ENCODE results near the gene ELOVL7. TPM values are rescaled to one million over a fixed set of nuclear protein-coding genes. Genes with fewer than 3 reads are reported as not detected.

The ELOVL7 gene
- total RNA-seq, 1 donor from 2014 or later = 0.59 TPM

DNA sequence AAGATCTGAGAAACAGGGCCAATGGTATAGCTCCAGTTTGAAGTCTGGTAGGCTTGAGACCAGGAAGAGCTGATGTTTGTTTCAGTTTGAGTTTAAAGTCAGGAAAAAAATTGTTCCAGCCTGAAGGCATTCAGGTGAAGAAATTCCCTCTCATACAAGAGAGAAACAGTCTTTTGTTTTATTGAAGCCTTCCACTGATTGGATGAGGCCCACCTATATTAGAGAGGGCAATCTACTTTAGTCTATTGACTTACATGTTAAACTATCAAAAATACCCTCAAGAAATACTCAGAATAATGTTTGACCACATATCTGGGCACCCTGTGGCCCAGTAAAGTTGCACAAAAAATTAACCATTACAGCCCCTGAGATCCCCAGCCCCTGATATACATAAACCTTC, 138.9 kb downstream of the ELOVL7 start:
- Mint-ChIP-seq H3K27ac (ENCODE audit: unreplicated experiment) (no peak overlapping the region), H3K36me3 (ENCODE audit: unreplicated experiment) (no peaks in the 10 kb centered on the region), H3K27me3 (ENCODE audit: unreplicated experiment) (peaks cover 2% of the 10 kb centered on the region), H3K9me3 (ENCODE audit: unreplicated experiment) (peaks cover 4% of the 10 kb centered on the region), H3K4me3 (ENCODE audit: unreplicated experiment) (no peak overlapping the region), H3K4me1 (ENCODE audit: low read depth, unreplicated experiment) (peaks cover 6% of the 10 kb centered on the region)
- no peak for DNase-seq
- TF ChIP-seq, protein P1, sequence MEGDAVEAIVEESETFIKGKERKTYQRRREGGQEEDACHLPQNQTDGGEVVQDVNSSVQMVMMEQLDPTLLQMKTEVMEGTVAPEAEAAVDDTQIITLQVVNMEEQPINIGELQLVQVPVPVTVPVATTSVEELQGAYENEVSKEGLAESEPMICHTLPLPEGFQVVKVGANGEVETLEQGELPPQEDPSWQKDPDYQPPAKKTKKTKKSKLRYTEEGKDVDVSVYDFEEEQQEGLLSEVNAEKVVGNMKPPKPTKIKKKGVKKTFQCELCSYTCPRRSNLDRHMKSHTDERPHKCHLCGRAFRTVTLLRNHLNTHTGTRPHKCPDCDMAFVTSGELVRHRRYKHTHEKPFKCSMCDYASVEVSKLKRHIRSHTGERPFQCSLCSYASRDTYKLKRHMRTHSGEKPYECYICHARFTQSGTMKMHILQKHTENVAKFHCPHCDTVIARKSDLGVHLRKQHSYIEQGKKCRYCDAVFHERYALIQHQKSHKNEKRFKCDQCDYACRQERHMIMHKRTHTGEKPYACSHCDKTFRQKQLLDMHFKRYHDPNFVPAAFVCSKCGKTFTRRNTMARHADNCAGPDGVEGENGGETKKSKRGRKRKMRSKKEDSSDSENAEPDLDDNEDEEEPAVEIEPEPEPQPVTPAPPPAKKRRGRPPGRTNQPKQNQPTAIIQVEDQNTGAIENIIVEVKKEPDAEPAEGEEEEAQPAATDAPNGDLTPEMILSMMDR (IDR thresholded peaks at IDR 0.05; ENCODE audit: partially characterized antibody, unreplicated experiment) = no peak

DNA sequence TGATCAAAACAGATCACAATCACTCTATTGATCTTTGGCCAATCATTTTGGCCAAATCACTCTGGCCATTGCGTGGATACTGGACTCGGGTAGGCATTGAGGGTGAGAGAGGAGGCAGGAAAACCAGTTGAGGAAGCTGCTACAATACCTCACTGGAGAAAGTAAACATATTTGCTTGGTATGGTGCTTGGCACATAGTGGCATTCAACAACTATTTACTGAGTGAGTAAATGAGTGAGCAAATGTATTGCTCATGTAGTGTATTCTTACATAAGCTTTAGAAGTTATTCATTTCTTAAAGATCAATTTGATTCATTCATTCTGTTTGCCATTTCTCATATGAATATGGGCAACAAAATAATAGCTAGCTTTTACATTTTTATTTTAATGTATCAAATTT, 140.1 kb downstream of the ELOVL7 start:
- DNase-seq = no peak
- H3K27ac Mint-ChIP-seq (ENCODE audit: unreplicated experiment) = no peak overlapping the region
- H3K4me3 Mint-ChIP-seq (ENCODE audit: unreplicated experiment) = no peak overlapping the region

More for the DNA sequence above, 140.1 kb downstream of the ELOVL7 start:
- Mint-ChIP-seq H3K9me3 (ENCODE audit: unreplicated experiment) (peaks cover 7% of the 10 kb centered on the region), H3K36me3 (ENCODE audit: unreplicated experiment) (no peaks in the 10 kb centered on the region), H3K4me1 (ENCODE audit: low read depth, unreplicated experiment) (peaks cover 8% of the 10 kb centered on the region), H3K27me3 (ENCODE audit: unreplicated experiment) (peaks cover 5% of the 10 kb centered on the region)
- TF ChIP-seq, protein P1 (IDR thresholded peaks at IDR 0.05; ENCODE audit: partially characterized antibody, unreplicated experiment) = no peak

Other genes with a start within 250 kb of the ELOVL7 start
- 8.2 TPM for gene DEPDC1B, start 144.1 kb downstream of the ELOVL7 start, total RNA-seq (ENCODE audit: unreplicated experiment)
- 17.6 TPM for gene ERCC8, start 100.8 kb upstream of the ELOVL7 start, total RNA-seq (ENCODE audit: unreplicated experiment)
- gene NDUFAF2, start 100.9 kb upstream of the ELOVL7 start, total RNA-seq (ENCODE audit: unreplicated experiment) = 14.2 TPM